HG02884 (cell line): ENCODE data around the gene PDE4D.

Experiments used
- ATAC-seq: cut with Tn5 transposase; IDR thresholded peaks from one replicate; pipeline ENCODE4 v1.9.1; 2021; ENCODE audit warnings: mild to moderate bottlenecking, moderate library complexity; ENCODE audit not compliant: unreplicated experiment

The PDE4D gene

GRCh38 chr5:59245198-59245597 is 648.3 kb downstream of the PDE4D start:
- no peak for ATAC-seq

DNA sequence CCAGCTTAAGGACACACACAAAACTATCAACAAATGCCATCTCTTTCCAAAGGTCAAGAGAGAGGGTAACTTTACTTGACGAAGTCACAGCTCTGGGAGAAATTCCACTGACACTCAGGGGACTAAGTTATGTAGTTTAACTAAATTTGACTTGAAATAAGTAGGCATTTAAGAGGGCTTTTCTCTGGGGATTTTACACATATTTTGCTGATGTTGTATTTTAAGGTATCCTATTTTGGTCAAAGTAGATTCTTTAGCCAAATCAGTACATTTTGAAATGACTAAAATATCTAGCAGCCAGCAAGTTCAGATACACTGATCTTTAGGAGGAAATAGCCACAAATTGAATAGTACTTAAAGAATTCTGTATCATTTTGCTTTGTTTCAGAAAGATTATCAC is 652.0 kb downstream of the PDE4D start:
- no peak for ATAC-seq

GRCh38 chr5:59241119-59241518 is 652.4 kb downstream of the PDE4D start:
- ATAC-seq, result no peak

DNA sequence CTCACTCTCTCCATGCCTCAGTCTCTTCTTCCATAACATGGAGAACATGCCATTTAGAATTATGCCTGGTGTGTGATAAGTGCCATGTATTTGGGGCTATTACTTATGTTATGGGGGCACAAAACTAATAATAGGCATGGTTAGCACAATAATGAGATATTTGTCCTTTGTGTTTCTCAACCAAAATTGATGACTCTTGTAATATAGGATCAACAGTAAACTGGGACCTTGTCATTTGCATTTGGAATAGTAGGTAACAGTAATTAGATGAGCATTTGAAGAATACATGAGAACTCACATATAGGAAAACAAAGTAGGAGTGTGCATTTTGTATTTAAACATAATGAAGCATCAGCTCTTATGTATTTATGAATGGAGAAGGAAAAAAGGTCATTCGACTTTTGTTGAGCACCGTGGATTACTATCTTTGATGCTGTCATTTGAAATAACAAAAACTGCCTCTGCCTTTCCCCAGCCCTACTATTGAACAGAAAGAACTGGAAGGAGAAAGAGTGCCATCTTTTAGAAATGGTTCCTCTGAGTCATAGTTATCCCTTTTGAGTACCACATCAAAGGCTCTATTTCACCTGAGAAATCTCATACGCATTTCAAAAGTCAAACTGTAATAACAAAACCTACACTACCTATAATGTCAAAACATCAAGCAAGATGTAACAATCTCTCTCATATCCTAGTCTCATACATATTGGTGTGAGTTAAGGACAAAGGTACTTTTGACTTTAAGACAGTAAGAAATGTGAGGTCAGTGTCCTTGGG is 655.2 kb downstream of the PDE4D start:
- peak; percentile 87 for ATAC-seq

DNA sequence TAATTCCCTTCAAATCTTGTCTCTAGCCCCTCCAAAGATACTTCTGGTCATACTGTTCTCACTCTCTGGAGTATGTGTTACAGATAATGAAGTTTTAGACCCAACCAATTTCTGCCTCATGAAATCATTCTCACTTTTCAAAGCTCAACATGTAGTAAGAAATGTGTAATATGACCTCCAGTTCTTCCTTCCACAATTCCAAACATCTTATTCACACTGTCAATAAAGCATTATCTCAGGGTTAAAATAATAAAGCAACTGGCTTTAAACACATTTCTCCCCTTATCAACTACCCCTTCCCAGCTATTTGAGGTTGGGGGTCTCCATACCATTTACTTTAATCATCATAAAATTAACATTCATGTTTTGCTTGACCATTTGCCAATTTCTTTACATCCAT is 656.5 kb downstream of the PDE4D start:
- ATAC-seq, result no peak

- ATAC-seq, result no peak
Observed at GRCh38 chr5:59236448-59236847, 657.1 kb downstream of the PDE4D start.

- no peak for ATAC-seq
Observed at GRCh38 chr5:59234236-59234635, 659.3 kb downstream of the PDE4D start.

GRCh38 chr5:59231221-59231931 is 662.1 kb downstream of the PDE4D start:
- ATAC-seq, result no peak

DNA sequence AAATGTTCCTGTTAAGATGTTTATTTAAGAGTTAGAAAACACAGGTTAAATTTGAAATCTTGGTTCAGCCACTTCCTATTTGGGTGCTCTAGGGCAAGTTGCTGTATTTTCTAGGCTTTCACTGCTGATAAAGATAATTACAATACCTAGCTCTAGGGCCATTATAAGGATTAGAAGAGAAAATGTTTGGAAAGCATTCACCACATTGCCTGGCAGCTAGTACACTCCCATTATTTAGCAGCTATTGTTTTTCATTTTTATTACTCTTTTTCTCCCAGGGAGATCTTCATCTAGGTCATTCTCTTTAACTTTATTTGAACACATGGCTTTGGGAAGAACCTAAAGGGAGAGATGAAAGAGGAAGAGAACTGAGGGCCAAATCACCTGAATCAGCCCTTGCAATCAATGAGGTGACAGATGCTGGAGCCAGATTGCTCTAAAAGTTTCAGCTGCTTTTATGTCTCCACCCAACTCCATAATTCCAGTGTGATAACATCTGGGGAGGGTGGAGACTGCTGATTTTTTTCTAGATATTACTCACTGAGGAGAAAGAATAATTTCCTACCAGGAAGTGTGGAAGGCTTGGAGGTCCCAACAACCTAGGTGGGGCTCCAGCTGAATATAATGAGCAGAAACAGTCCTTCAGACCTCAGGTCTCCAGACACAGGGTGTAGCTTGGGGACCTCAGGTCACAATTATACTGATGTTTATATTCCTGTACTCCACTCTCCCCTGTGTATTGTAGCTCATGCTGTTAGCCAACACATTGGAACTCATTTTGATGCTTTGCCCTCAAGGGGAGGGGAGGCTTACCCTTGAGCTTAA is 670.6 kb downstream of the PDE4D start:
- ATAC-seq, result no peak

- no peak for ATAC-seq
Observed at GRCh38 chr5:59221769-59222168, 671.8 kb downstream of the PDE4D start.

GRCh38 chr5:59218424-59219045 is 675.0 kb downstream of the PDE4D start:
- no peak for ATAC-seq

DNA sequence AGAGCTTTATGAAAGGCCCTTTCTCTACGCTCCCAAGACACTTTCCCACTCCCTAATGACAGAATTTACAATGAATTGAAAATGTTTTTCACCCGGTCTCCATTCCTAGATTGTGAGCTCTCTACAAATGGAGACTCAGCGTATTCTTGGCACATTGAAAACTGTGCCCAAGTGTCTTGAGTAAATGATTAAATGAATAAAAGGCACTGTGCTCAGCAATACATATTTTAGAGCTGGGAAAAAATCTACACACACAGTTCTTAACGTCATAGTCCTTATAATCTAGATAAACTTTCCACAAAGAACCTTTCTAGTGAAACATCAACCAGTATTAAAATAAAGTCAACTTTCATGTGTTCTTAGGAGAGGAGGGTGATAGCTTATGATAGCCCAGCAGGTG is 676.7 kb downstream of the PDE4D start:
- no peak for ATAC-seq

DNA sequence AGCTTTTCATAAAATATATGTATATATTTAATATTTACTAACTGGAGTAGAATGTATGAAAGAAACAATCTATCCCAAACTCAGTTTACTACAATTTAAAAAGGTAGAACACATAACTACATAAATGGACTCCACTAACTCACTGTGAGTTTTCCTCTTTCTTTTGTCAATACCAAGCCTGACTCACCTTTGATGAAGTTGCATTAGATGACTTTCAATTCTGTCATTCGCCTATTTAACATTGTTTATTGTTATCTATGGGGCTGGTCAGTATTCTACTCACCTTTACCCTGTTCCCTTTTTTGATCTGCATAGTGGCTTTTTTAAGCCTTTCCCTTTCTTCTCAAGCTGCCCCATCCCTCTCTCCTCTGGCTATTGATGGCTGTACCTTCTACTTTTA is 680.9 kb downstream of the PDE4D start:
- ATAC-seq, result no peak

- no peak for ATAC-seq
Observed at GRCh38 chr5:59209758-59210359, 683.7 kb downstream of the PDE4D start.

DNA sequence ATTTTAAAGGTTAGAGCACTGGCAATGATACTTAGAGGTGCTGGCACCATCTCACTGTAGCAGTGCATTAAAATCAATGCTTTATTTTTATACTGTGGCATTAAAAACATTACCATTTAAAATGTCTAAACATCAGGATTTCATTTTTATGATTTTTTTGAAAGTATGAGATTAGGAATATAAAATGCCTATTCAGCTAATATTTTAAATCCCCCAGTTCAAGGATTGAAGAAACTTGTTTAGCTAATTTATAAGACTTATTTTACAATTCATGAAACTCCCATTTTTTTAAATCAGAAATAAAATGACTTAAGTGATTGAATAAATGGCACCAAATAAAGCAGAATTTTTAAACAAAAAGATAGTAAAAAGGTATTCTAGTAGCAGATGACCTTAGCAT is 685.1 kb downstream of the PDE4D start:
- ATAC-seq, result no peak

DNA sequence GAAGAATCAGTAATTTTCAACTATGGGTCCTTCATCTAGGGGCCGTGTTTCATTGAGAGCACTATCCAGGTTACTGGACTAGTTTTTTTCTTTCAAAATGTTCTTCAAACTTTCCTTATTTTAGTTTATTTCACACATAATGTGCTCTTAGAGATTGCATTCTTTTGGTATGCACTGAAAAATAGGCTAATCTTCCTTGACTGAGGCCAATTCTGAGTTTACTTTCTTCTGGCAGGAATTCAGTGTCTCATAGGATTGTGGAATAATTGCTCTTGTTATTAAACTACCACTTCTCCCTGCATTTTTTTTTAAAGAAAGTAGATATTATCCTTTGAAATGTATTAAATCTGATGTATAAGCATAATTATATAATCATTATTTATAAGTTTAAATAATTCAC is 686.1 kb downstream of the PDE4D start:
- ATAC-seq, result no peak

DNA sequence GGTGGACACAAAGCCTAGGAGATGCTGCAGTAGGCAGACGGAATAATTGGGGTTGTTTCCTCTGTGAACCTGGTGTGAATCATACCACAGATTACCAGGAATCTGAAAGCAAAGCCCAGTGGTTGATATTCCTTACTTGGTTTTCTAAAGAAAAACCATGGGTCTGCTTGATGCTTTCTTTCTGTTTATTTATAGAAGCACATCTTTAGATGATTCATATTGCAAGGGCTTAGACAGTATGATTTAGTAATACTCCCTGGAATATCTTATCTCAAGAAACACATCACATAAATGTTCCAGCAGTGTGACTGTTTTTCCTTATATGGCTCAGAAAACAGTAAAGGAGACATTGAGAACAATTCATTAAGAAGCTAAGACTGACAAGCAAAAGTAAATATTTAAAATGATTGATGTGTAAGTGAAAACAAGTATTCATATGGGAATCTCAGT is 687.4 kb downstream of the PDE4D start:
- ATAC-seq, result no peak

DNA sequence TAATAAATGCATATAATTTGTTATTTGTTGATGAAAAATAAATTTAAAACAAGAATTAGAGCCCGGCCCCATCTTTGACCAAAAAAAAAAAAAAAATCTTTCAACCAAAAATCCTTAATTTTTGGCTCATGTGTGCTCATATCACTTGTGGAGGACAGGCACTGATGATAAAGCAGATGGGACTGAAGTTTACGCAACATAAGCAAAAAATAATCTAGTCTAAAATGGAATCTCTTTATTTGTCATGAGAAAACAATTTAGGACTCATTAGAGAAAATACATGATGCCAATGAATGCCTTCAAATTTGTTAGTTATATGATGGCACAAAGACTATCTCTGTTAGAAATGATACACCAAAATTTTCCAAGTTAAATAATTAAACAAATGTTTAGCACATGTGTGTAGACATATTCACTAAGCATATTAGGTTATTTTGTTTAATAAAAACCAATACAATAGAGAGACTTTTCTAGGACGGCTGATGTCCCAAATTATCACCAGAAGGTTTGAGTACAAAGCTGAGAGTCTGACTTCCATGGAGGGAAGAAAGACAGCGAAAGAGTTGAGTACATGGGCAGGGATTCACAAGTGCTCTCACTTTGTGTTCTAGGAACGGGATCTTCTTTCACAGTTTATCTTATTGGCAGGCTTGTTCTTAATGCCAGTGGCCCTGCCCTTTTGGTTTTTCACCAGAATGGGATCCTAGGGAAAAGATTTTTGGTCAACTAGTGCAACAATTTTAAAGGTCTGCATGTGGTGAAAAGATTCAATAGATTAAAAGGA is 689.2 kb downstream of the PDE4D start:
- no peak for ATAC-seq

GRCh38 chr5:59199868-59200267 is 693.7 kb downstream of the PDE4D start:
- no peak for ATAC-seq

- ATAC-seq, result no peak
Observed at GRCh38 chr5:59198832-59199231, 694.7 kb downstream of the PDE4D start.
